ENCODE results near the gene RNASEH1. TPM values are rescaled to one million over a fixed set of nuclear protein-coding genes. Genes with fewer than 3 reads are reported as not detected.
"Not testable (repeated sequence)": the region's sequence is repeated elsewhere in the genome, so short reads cannot be mapped to it uniquely, and the experiment has no call there.

Gene RNASEH1
- total and polyA plus RNA-seq, 2 of the 8 experiments (the other 6 are each of a cell fraction or from before 2014, with no cell fraction given): 11.7 to 42.7 TPM

DNA sequence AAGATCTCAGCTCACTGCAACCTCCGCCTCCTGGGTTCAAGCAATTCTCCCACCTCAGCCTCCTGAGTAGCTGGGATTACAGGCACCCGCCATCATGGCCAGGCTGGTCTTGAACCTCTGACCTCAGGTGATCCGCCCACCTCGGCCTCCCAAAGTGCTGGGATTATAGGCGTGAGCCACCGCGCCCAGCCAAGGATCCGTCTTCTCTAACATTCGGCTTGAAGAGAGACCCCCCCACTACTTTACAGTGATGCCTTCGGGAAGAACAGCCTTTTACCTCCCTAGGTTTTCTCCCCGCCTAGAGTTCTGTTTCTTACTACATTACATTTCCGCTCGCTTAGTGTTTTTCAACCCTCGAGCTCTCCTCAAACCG lies 61.4 kb downstream of the RNASEH1 start:
- not testable (repeated sequence) for H3K4me2 ChIP-seq (ENCODE audit: insufficient read depth in 1 of 2, low read depth in 2 of 2, low read length in 2 of 2); FAIRE-seq; H3K56ac ChIP-seq (replicated peaks; ENCODE audit: insufficient read length, low read depth, low read length); H2BK120ac ChIP-seq (replicated peaks; ENCODE audit: low read depth, low read length); H3K23ac ChIP-seq (ENCODE audit: insufficient read length); H3K79me1 ChIP-seq (ENCODE audit: low read depth, low read length); H3K4me3 ChIP-seq (ENCODE audit: extremely low read depth in 1 of 4, insufficient read depth in 2 of 4, low read depth in 3 of 4, low read length in 4 of 4); H2BK20ac ChIP-seq (ENCODE audit: low read length); H3K18ac ChIP-seq (ENCODE audit: extremely low read depth, low read length); H2BK12ac ChIP-seq (ENCODE audit: low read depth, low read length); H3K23me2 ChIP-seq (ENCODE audit: low read depth, low read length); H4K5ac ChIP-seq (ENCODE audit: insufficient read length, low read depth, low read length); H3K27ac ChIP-seq (ENCODE audit: low read depth, low read length); H3K9me3 ChIP-seq (ENCODE audit: insufficient read depth in 2 of 2, low read depth in 1 of 2, low read length in 1 of 2); H3K4me1 ChIP-seq (replicated peaks in 1 of 4; ENCODE audit: control insufficient read depth in 3 of 4, insufficient read depth in 4 of 4, low read length in 3 of 4); DNase-seq (ENCODE audit: low read depth in 1 of 2, low spot score in 2 of 2); H2AFZ ChIP-seq (ENCODE audit: low read length); H2AK5ac ChIP-seq (ENCODE audit: low read depth, low read length); H3K4ac ChIP-seq (replicated peaks; ENCODE audit: insufficient read length, low read depth, low read length); H2BK5ac ChIP-seq (ENCODE audit: low read depth, low read length); H2BK15ac ChIP-seq (ENCODE audit: low read length); H4K8ac ChIP-seq (ENCODE audit: extremely low read depth, insufficient read depth, low read length); H4K20me1 ChIP-seq (replicated peaks in 1 of 2; ENCODE audit: control insufficient read depth in 1 of 2, insufficient read depth in 2 of 2, low read length in 2 of 2); H3K9ac ChIP-seq (replicated peaks in 1 of 4; ENCODE audit: extremely low read depth in 1 of 4, low read depth in 3 of 4, low read length in 3 of 4); H4K91ac ChIP-seq (replicated peaks; ENCODE audit: insufficient read length, low read length); H3K14ac ChIP-seq (ENCODE audit: insufficient read length); H3K27me3 ChIP-seq (replicated peaks in 1 of 4; ENCODE audit: control insufficient read depth in 3 of 4, extremely low read depth in 1 of 4, insufficient read depth in 3 of 4, low read length in 3 of 4); H3K79me2 ChIP-seq (ENCODE audit: control insufficient read depth in 1 of 2, insufficient read depth in 2 of 2, low read length in 2 of 2)
- WGBS, 2 experiments (ENCODE audit: extremely low coverage in 1 of 2, insufficient coverage in 1 of 2, insufficient read length in 1 of 2, insufficient replicate concordance in 2 of 2, low coverage in 1 of 2, low lambda C conversion rate in 2 of 2, missing lambda C conversion rate in 1 of 2): 89% methylated on average over 15 of the region's 15 CpGs; no CpG with 5 or more reads in 1 of the 2 experiments
- ChIA-PET CTCF (ENCODE audit: partially characterized antibody) (interaction anchor here (0.7 to 2.0 kb wide), 4 partner anchors 17 to 1603 kb away, joined by 3 to 5 read pairs (median 4); no protein-coding TSS in a partner anchor), POLR2A (ENCODE audit: partially characterized antibody) (interaction anchor here (0.8 to 1.5 kb wide), 2 partner anchors 9 to 91 kb away, joined by 3 read pairs; no protein-coding TSS in a partner anchor)
- H3K36me3 ChIP-seq (ENCODE audit: control insufficient read depth in 2 of 4, insufficient read depth in 4 of 4, low read length in 3 of 4): peaks cover 2 to 11% (median 3%) of the 10 kb centered on the region in 4 experiments; a peak in 3 of 8 replicates

Other genes with a start within 250 kb of the RNASEH1 start
- 26.2 and 26.3 TPM in 2 replicates for gene EIPR1, start 180.5 kb downstream of the RNASEH1 start, total RNA-seq (2021; fragmentation: NEBNext Ultra II Directional; extraction: Animal tissue kit (Norgen Biotek cat#: 25700))
- gene EIPR1, start 180.5 kb downstream of the RNASEH1 start, polyA plus RNA-seq (2011; rRNA removed): 54.5 and 56.4 TPM in 2 replicates
- gene TRAPPC12, start 178.6 kb downstream of the RNASEH1 start, total RNA-seq (2021; fragmentation: NEBNext Ultra II Directional; extraction: Animal tissue kit (Norgen Biotek cat#: 25700)): 67.3 and 71.8 TPM in 2 replicates
- gene TRAPPC12, start 178.6 kb downstream of the RNASEH1 start, polyA plus RNA-seq (2011; rRNA removed): 35.0 and 48.3 TPM in 2 replicates
- 32.7 and 40.2 TPM in 2 replicates for gene ADI1, start 38.8 kb downstream of the RNASEH1 start, total RNA-seq (2021; fragmentation: NEBNext Ultra II Directional; extraction: Animal tissue kit (Norgen Biotek cat#: 25700))
- 12.2 and 13.7 TPM in 2 replicates for gene ADI1, start 38.8 kb downstream of the RNASEH1 start, polyA plus RNA-seq (2011; rRNA removed)
- 1,867 and 1,891 TPM in 2 replicates for gene RPS7, start 16.9 kb upstream of the RNASEH1 start, total RNA-seq (2021; fragmentation: NEBNext Ultra II Directional; extraction: Animal tissue kit (Norgen Biotek cat#: 25700))
- 765 and 1,314 TPM in 2 replicates for gene RPS7, start 16.9 kb upstream of the RNASEH1 start, polyA plus RNA-seq (2011; rRNA removed)
- gene COLEC11, start 36.8 kb upstream of the RNASEH1 start, total RNA-seq (2021; fragmentation: NEBNext Ultra II Directional; extraction: Animal tissue kit (Norgen Biotek cat#: 25700)): 0.25 and 0.47 TPM in 2 replicates
- 0.58 and 0.80 TPM in 2 replicates for gene COLEC11, start 36.8 kb upstream of the RNASEH1 start, polyA plus RNA-seq (2011; rRNA removed)
- not detected in 2 replicates for gene ALLC, start 99.9 kb upstream of the RNASEH1 start, total RNA-seq (2021; fragmentation: NEBNext Ultra II Directional; extraction: Animal tissue kit (Norgen Biotek cat#: 25700))
- gene ALLC, start 99.9 kb upstream of the RNASEH1 start, polyA plus RNA-seq (2011; rRNA removed): not detected in 2 replicates
- not detected in 2 replicates for gene DCDC2C, start 145.2 kb upstream of the RNASEH1 start, total RNA-seq (2021; fragmentation: NEBNext Ultra II Directional; extraction: Animal tissue kit (Norgen Biotek cat#: 25700))
- gene DCDC2C, start 145.2 kb upstream of the RNASEH1 start, polyA plus RNA-seq (2011; rRNA removed): 0.50 and 0.91 TPM in 2 replicates

All from H1 (cell line).